Measurements from ENCODE around the gene TICAM2. TPM values are rescaled to one million over a fixed set of nuclear protein-coding genes. Genes with fewer than 3 reads are reported as not detected.

Gene TICAM2
- total RNA-seq, 1 donor from 2014 or later: 1.1 TPM

- Mint-ChIP-seq H3K4me1 (ENCODE audit: low read depth) (no peaks in the 10 kb centered on the region), H3K27ac (no peak overlapping the region), H3K36me3 (ENCODE audit: insufficient read depth) (peaks cover 10% of the 10 kb centered on the region), H3K9me3 (ENCODE audit: low read depth) (no peaks in the 10 kb centered on the region), H3K4me3 (ENCODE audit: low read depth) (no peak overlapping the region), H3K27me3 (no peaks in the 10 kb centered on the region)
- DNase-seq (ENCODE audit: low spot score, unreplicated experiment): no peak
- TF ChIP-seq CTCF (IDR thresholded peaks at IDR 0.05; ENCODE audit: unreplicated experiment): no peak
Observed at GRCh38 chr5:115607935-115608334, 5.7 kb upstream of the TICAM2 start.

GRCh38 chr5:115605436-115605835, 3.2 kb upstream of the TICAM2 start:
- Mint-ChIP-seq H3K9me3 (ENCODE audit: low read depth) (no peaks in the 10 kb centered on the region), H3K36me3 (ENCODE audit: insufficient read depth) (peaks cover 11% of the 10 kb centered on the region), H3K27ac (no peak overlapping the region), H3K27me3 (peaks cover 2% of the 10 kb centered on the region), H3K4me1 (ENCODE audit: low read depth) (no peaks in the 10 kb centered on the region), H3K4me3 (ENCODE audit: low read depth) (no peak overlapping the region)
- TF ChIP-seq CTCF (IDR thresholded peaks at IDR 0.05; ENCODE audit: unreplicated experiment): no peak
- no peak for DNase-seq (ENCODE audit: low spot score, unreplicated experiment)

GRCh38 chr5:115602591-115603125, 379 bp upstream of the TICAM2 start:
- DNase-seq (ENCODE audit: low spot score, unreplicated experiment): no peak
- peaks cover 3% of the 10 kb centered on the region for H3K4me1 Mint-ChIP-seq (ENCODE audit: low read depth)
- H3K9me3 Mint-ChIP-seq (ENCODE audit: low read depth): no peaks in the 10 kb centered on the region
- H3K27me3 Mint-ChIP-seq: peaks cover 8% of the 10 kb centered on the region
- no peak for TF ChIP-seq CTCF (IDR thresholded peaks at IDR 0.05; ENCODE audit: unreplicated experiment)
- no peak overlapping the region for H3K27ac Mint-ChIP-seq
- H3K36me3 Mint-ChIP-seq (ENCODE audit: insufficient read depth): peaks cover 11% of the 10 kb centered on the region
- H3K4me3 Mint-ChIP-seq (ENCODE audit: low read depth): peak overlapping the region; percentile 62

GRCh38 chr5:115600766-115601165, 1.5 kb downstream of the TICAM2 start:
- TF ChIP-seq CTCF (IDR thresholded peaks at IDR 0.05; ENCODE audit: unreplicated experiment): no peak
- Mint-ChIP-seq H3K9me3 (ENCODE audit: low read depth) (no peaks in the 10 kb centered on the region), H3K27me3 (peaks cover 8% of the 10 kb centered on the region), H3K4me1 (ENCODE audit: low read depth) (peaks cover 3% of the 10 kb centered on the region), H3K27ac (no peak overlapping the region), H3K36me3 (ENCODE audit: insufficient read depth) (peaks cover 6% of the 10 kb centered on the region), H3K4me3 (ENCODE audit: low read depth) (no peak overlapping the region)
- no peak for DNase-seq (ENCODE audit: low spot score, unreplicated experiment)

- Mint-ChIP-seq H3K27ac (no peak overlapping the region), H3K36me3 (ENCODE audit: insufficient read depth) (peaks cover 4% of the 10 kb centered on the region), H3K4me3 (ENCODE audit: low read depth) (no peak overlapping the region), H3K9me3 (ENCODE audit: low read depth) (no peaks in the 10 kb centered on the region), H3K27me3 (peaks cover 8% of the 10 kb centered on the region), H3K4me1 (ENCODE audit: low read depth) (peaks cover 3% of the 10 kb centered on the region)
- TF ChIP-seq CTCF (IDR thresholded peaks at IDR 0.05; ENCODE audit: unreplicated experiment): no peak
- DNase-seq (ENCODE audit: low spot score, unreplicated experiment): no peak
Observed at GRCh38 chr5:115599924-115600323, 2.4 kb downstream of the TICAM2 start.
